Choroid plexus epithelial cell (primary cell): ENCODE data around the gene HRG.
"Not testable (repeated sequence)": the region's sequence is repeated elsewhere in the genome, so short reads cannot be mapped to it uniquely, and the experiment has no call there.

Experiments
- DNase-seq: peaks from one replicate; pipeline ENCODE4 v3.0.0-alpha.2; 2010; ENCODE audit warnings: low read depth
- H3K4me3 ChIP-seq: 2 replicates; pipeline ENCODE4 v1.5.1; 2011; ENCODE audit warnings: low read depth, mild to moderate bottlenecking, control low read depth, low read length, moderate library complexity
- TF ChIP-seq, protein P1 (sequence below): conservative IDR thresholded peaks from 2 replicates; pipeline ENCODE4 v1.5.1; 2011; ENCODE audit warnings: low read depth, mild to moderate bottlenecking, control low read depth, inconsistent platforms, low read length, moderate library complexity

Gene HRG

DNA sequence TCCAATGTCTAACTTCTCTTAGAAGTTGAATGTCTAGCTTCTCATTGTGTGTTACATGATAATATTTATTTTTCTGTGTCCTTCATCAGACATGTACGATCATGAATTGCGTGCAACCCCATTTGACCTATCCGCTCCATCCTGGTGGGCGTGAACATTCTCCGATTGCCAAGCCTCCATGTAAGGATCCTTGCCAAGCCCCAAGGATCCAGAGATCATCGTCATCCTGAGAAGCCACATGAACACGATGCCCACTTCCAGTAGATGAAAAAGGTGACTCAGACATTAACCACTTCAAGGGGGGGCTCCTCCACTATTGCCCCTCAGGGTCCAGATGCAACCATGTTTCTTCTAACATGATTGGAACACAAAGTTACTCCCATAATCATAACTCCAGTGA is 25.9 kb downstream of the HRG start:
- H3K4me3 ChIP-seq, result no peak overlapping the region
- DNase-seq, result no peak
- TF ChIP-seq, protein P1, sequence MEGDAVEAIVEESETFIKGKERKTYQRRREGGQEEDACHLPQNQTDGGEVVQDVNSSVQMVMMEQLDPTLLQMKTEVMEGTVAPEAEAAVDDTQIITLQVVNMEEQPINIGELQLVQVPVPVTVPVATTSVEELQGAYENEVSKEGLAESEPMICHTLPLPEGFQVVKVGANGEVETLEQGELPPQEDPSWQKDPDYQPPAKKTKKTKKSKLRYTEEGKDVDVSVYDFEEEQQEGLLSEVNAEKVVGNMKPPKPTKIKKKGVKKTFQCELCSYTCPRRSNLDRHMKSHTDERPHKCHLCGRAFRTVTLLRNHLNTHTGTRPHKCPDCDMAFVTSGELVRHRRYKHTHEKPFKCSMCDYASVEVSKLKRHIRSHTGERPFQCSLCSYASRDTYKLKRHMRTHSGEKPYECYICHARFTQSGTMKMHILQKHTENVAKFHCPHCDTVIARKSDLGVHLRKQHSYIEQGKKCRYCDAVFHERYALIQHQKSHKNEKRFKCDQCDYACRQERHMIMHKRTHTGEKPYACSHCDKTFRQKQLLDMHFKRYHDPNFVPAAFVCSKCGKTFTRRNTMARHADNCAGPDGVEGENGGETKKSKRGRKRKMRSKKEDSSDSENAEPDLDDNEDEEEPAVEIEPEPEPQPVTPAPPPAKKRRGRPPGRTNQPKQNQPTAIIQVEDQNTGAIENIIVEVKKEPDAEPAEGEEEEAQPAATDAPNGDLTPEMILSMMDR, result no peak

GRCh38 chr3:186693843-186694242 is 28.0 kb downstream of the HRG start:
- TF ChIP-seq, protein P1, result no peak
- no peak overlapping the region for H3K4me3 ChIP-seq
- DNase-seq, result no peak

DNA sequence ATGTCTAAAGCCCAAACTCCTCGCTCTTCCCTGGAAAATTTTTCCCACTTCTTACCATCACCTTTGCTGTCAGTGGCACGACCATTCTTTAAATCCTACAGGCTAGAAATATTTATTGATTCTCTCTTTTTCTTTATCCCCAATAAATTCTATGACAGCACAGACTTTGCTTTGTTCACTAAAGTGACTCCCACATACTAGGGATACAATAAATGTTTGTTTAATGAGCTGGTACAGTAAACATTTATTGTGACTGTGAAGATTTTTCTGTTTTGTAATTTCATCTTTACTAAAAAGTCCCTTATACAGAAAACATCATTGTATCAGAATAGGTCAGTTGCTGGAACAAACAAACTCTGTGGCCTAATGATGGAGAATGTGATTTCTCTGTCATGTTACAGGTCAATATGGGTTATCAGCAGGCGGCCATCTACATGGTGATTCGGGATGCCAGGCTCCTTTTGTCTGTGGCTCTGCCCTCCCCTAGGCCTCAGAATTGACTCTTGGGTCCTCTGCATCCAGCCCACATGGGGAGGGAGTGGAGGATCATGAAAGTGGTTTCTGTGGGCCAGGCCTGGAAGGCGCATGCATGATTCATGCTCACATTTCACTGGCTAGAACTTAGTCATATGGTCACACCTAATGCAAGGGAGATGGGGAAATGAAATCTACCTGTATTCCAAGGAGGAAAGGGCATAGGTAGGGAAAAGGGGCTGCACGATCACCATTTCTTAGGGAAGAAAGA is 28.6 kb downstream of the HRG start:
- DNase-seq, result no peak
- TF ChIP-seq, protein P1, result no peak
- H3K4me3 ChIP-seq, result no peak overlapping the region

DNA sequence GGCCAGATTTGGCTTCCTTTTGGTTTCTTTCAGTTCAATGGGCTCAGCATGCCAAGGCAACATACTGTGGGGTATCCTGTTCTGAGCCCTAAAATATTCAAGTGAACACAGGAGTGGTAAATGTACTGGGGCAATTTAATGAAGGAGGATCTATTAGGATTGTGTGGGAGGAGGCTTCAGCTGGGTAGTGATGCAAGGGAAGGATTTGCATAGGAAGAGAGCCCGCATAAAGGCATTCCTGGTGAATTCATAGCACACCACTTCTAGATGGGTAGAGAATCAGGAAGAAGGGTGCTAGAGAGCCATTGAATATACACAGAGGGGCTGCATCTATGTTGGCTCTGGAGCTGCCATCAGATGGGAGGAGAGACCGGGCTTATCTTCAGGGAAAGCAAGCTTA is 30.7 kb downstream of the HRG start:
- H3K4me3 ChIP-seq, result no peak overlapping the region

DNA sequence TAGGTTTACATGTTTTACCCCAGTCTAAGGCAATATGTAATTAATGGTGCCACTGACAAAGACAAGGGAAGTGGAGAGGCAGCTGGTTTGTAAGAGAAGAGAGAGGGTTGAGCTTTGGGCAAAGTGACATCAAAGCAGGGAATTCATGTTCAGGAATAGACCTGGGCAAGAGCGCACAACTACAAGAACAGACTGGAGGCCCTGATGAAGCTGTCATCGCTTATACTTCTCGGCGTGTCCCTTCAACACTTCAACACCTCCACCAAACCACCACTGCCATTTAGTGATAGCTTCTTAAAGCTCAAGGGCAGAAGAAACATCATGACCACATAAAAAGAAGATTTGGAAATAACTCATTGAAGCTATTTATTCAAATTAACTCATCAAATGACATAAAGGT is 31.7 kb downstream of the HRG start:
- TF ChIP-seq, protein P1, result no peak
- DNase-seq, result no peak
- no peak overlapping the region for H3K4me3 ChIP-seq

More for the DNA sequence above, 30.7 kb downstream of the HRG start:
- TF ChIP-seq, protein P1, result no peak
- DNase-seq, result no peak

- no peak overlapping the region for H3K4me3 ChIP-seq
- TF ChIP-seq, protein P1, result no peak
- DNase-seq, result no peak
Observed at GRCh38 chr3:186700267-186700666, 34.5 kb downstream of the HRG start.

- H3K4me3 ChIP-seq, DNase-seq: not testable (repeated sequence)
Observed at GRCh38 chr3:186702451-186702850, 36.6 kb downstream of the HRG start.
